Osteocyte (in vitro differentiated cells): ENCODE results near the gene ZDHHC14. TPM values are rescaled to one million over a fixed set of nuclear protein-coding genes. Genes with fewer than 3 reads are reported as not detected.

Experiments
- DNase-seq: peaks from one replicate; pipeline ENCODE4 v3.0.0; 2021; ENCODE audit warnings: mixed read lengths; ENCODE audit not compliant: unreplicated experiment; ENCODE audit errors: extremely low spot score
- H3K27ac Mint-ChIP-seq: one replicate; pipeline ENCODE4 v1.8.0; 2021; ENCODE audit warnings: mild to moderate bottlenecking, mixed read lengths; ENCODE audit not compliant: unreplicated experiment
- H3K27me3 Mint-ChIP-seq: one replicate; pipeline ENCODE4 v1.8.0; 2021; ENCODE audit warnings: mixed read lengths; ENCODE audit not compliant: unreplicated experiment
- H3K36me3 Mint-ChIP-seq: one replicate; pipeline ENCODE4 v1.8.0; 2021; ENCODE audit warnings: mixed read lengths; ENCODE audit not compliant: unreplicated experiment
- H3K4me1 Mint-ChIP-seq: one replicate; pipeline ENCODE4 v1.8.0; 2021; ENCODE audit warnings: mixed read lengths; ENCODE audit not compliant: unreplicated experiment
- H3K4me3 Mint-ChIP-seq: one replicate; pipeline ENCODE4 v1.8.0; 2021; ENCODE audit warnings: mild to moderate bottlenecking, moderate library complexity, mixed read lengths; ENCODE audit not compliant: unreplicated experiment
- H3K9me3 Mint-ChIP-seq: one replicate; pipeline ENCODE4 v1.8.0; 2021; ENCODE audit warnings: mixed read lengths; ENCODE audit not compliant: unreplicated experiment
- CTCF ChIP-seq: fragments of 200-600 bp; sonication (generic); IDR thresholded peaks from 2 replicates; pipeline ENCODE4 v1.5.0; 2021; ENCODE audit warnings: antibody characterized with exemption, mild to moderate bottlenecking, moderate library complexity
- total RNA-seq: library from RNA; stranded (reverse); gene quantifications from 2 replicates; pipeline ENCODE4 v1.2.1, GENCODE V29; 2021

The ZDHHC14 gene
- total RNA-seq, 1 donor from 2014 or later: 9.1 TPM

GRCh38 chr6:157471895-157472686 lies 91.1 kb downstream of the ZDHHC14 start:
- no peaks in the 10 kb centered on the region for H3K27me3 Mint-ChIP-seq
- no peak overlapping the region for H3K27ac Mint-ChIP-seq
- H3K4me3 Mint-ChIP-seq: no peak overlapping the region
- H3K9me3 Mint-ChIP-seq: no peaks in the 10 kb centered on the region
- no peak for TF ChIP-seq CTCF
- no peak for DNase-seq
- H3K4me1 Mint-ChIP-seq: no peaks in the 10 kb centered on the region
- peaks cover 2% of the 10 kb centered on the region for H3K36me3 Mint-ChIP-seq

GRCh38 chr6:157476797-157477196 lies 95.8 kb downstream of the ZDHHC14 start:
- H3K9me3 Mint-ChIP-seq: no peaks in the 10 kb centered on the region
- no peaks in the 10 kb centered on the region for H3K4me1 Mint-ChIP-seq
- H3K27ac Mint-ChIP-seq: no peak overlapping the region
- TF ChIP-seq CTCF: no peak
- no peaks in the 10 kb centered on the region for H3K36me3 Mint-ChIP-seq
- no peaks in the 10 kb centered on the region for H3K27me3 Mint-ChIP-seq
- no peak for DNase-seq
- no peak overlapping the region for H3K4me3 Mint-ChIP-seq

GRCh38 chr6:157478926-157479325 lies 97.9 kb downstream of the ZDHHC14 start:
- Mint-ChIP-seq H3K4me1 (no peaks in the 10 kb centered on the region), H3K4me3 (no peak overlapping the region), H3K36me3 (no peaks in the 10 kb centered on the region), H3K9me3 (no peaks in the 10 kb centered on the region), H3K27ac (no peak overlapping the region), H3K27me3 (no peaks in the 10 kb centered on the region)
- peak; percentile 46 for DNase-seq
- no peak for TF ChIP-seq CTCF

- H3K4me1 Mint-ChIP-seq: peaks cover 3% of the 10 kb centered on the region
- H3K27me3 Mint-ChIP-seq: no peaks in the 10 kb centered on the region
- peak; percentile 42 for DNase-seq
- no peak overlapping the region for H3K27ac Mint-ChIP-seq
- TF ChIP-seq CTCF: no peak
- H3K4me3 Mint-ChIP-seq: no peak overlapping the region
- no peaks in the 10 kb centered on the region for H3K36me3 Mint-ChIP-seq
- no peaks in the 10 kb centered on the region for H3K9me3 Mint-ChIP-seq
These were observed 98.7 kb downstream of the ZDHHC14 start for GRCh38 chr6:157479464-157480303.
